ENCODE results near the gene ACOT6.
"Not testable (repeated sequence)": the region's sequence is repeated elsewhere in the genome, so short reads cannot be mapped to it uniquely, and the experiment has no call there.

ACOT6 gene

GRCh38 chr14:73619524-73619923 is 7.2 kb downstream of the ACOT6 start:
- intact Hi-C loops (cut with micrococcal nuclease): no loop called here
- no peak overlapping the region for H3K27ac Mint-ChIP-seq
- no peaks in the 10 kb centered on the region for H3K4me1 Mint-ChIP-seq (ENCODE audit: low read depth)
- no peak overlapping the region for H3K4me3 Mint-ChIP-seq
- H3K9me3 Mint-ChIP-seq: peaks cover 8% of the 10 kb centered on the region
- peaks cover 2% of the 10 kb centered on the region for H3K27me3 Mint-ChIP-seq
- H3K36me3 Mint-ChIP-seq (ENCODE audit: low read depth): no peaks in the 10 kb centered on the region

- Mint-ChIP-seq H3K9me3 (peaks cover 8% of the 10 kb centered on the region), H3K27me3 (no peaks in the 10 kb centered on the region), H3K4me1 (ENCODE audit: low read depth) (no peaks in the 10 kb centered on the region), H3K36me3 (ENCODE audit: low read depth) (no peaks in the 10 kb centered on the region), H3K4me3 (no peak overlapping the region), H3K27ac (no peak overlapping the region)
- intact Hi-C loops (cut with micrococcal nuclease): no loop called here
Observed at GRCh38 chr14:73620268-73620667, 8.0 kb downstream of the ACOT6 start.

- Mint-ChIP-seq H3K9me3 (peaks cover 8% of the 10 kb centered on the region), H3K27me3 (no peaks in the 10 kb centered on the region), H3K4me1 (ENCODE audit: low read depth) (peaks cover 9% of the 10 kb centered on the region), H3K27ac (no peak overlapping the region), H3K36me3 (ENCODE audit: low read depth) (no peaks in the 10 kb centered on the region), H3K4me3 (no peak overlapping the region)
- intact Hi-C loops (cut with micrococcal nuclease): no loop called here
Observed at GRCh38 chr14:73623504-73624054, 11.3 kb downstream of the ACOT6 start.

GRCh38 chr14:73625706-73626105 is 13.4 kb downstream of the ACOT6 start:
- Mint-ChIP-seq H3K36me3 (ENCODE audit: low read depth) (no peaks in the 10 kb centered on the region), H3K4me3 (no peak overlapping the region), H3K27ac (no peak overlapping the region), H3K9me3 (peaks cover 8% of the 10 kb centered on the region), H3K4me1 (ENCODE audit: low read depth) (peaks cover 9% of the 10 kb centered on the region), H3K27me3 (no peaks in the 10 kb centered on the region)
- intact Hi-C loops (cut with micrococcal nuclease): no loop called here

GRCh38 chr14:73627151-73627558 is 14.8 kb downstream of the ACOT6 start:
- intact Hi-C loops (cut with micrococcal nuclease): no loop called here
- Mint-ChIP-seq H3K36me3 (ENCODE audit: low read depth) (no peaks in the 10 kb centered on the region), H3K4me3 (no peak overlapping the region), H3K27me3 (no peaks in the 10 kb centered on the region), H3K9me3 (peaks cover 8% of the 10 kb centered on the region), H3K4me1 (ENCODE audit: low read depth) (peaks cover 9% of the 10 kb centered on the region), H3K27ac (no peak overlapping the region)

- no peaks in the 10 kb centered on the region for H3K9me3 Mint-ChIP-seq
- intact Hi-C loops (cut with micrococcal nuclease): no loop called here
- H3K27me3 Mint-ChIP-seq: peaks cover 23% of the 10 kb centered on the region
- H3K36me3 Mint-ChIP-seq (ENCODE audit: low read depth): no peaks in the 10 kb centered on the region
- no peak overlapping the region for H3K27ac Mint-ChIP-seq
- H3K4me3 Mint-ChIP-seq: no peak overlapping the region
- H3K4me1 Mint-ChIP-seq (ENCODE audit: low read depth): peaks cover 24% of the 10 kb centered on the region
Observed at GRCh38 chr14:73630009-73630780, 17.9 kb downstream of the ACOT6 start.

GRCh38 chr14:73633116-73634010 is 21.0 kb downstream of the ACOT6 start:
- no peaks in the 10 kb centered on the region for H3K9me3 Mint-ChIP-seq
- H3K36me3 Mint-ChIP-seq (ENCODE audit: low read depth): no peaks in the 10 kb centered on the region
- H3K4me1 Mint-ChIP-seq (ENCODE audit: low read depth): peaks cover 15% of the 10 kb centered on the region
- H3K27ac Mint-ChIP-seq: peak overlapping the region; percentile 84
- peak overlapping the region; percentile 86 for H3K4me3 Mint-ChIP-seq
- H3K27me3 Mint-ChIP-seq: peaks cover 37% of the 10 kb centered on the region
- intact Hi-C loops (cut with micrococcal nuclease): loop anchor here (1.0 kb wide), 1 partner anchor 125 kb away; no protein-coding TSS in a partner anchor

GRCh38 chr14:73634011-73634833 is 21.9 kb downstream of the ACOT6 start:
- intact Hi-C loops (cut with micrococcal nuclease): no loop called here
- H3K36me3 Mint-ChIP-seq (ENCODE audit: low read depth): no peaks in the 10 kb centered on the region
- no peaks in the 10 kb centered on the region for H3K9me3 Mint-ChIP-seq
- H3K4me3 Mint-ChIP-seq: peak overlapping the region; percentile 86
- peak overlapping the region; percentile 84 for H3K27ac Mint-ChIP-seq
- peaks cover 40% of the 10 kb centered on the region for H3K27me3 Mint-ChIP-seq
- H3K4me1 Mint-ChIP-seq (ENCODE audit: low read depth): peaks cover 15% of the 10 kb centered on the region

- Mint-ChIP-seq H3K27me3 (peaks cover 41% of the 10 kb centered on the region), H3K4me1 (ENCODE audit: low read depth) (peaks cover 15% of the 10 kb centered on the region)
- H3K4me3 Mint-ChIP-seq; H3K27ac Mint-ChIP-seq; H3K9me3 Mint-ChIP-seq; H3K36me3 Mint-ChIP-seq (ENCODE audit: low read depth); intact Hi-C loops (cut with micrococcal nuclease): not testable (repeated sequence)
Observed at GRCh38 chr14:73636355-73636754, 24.0 kb downstream of the ACOT6 start.

GRCh38 chr14:73637830-73638229 is 25.5 kb downstream of the ACOT6 start:
- no peak overlapping the region for H3K4me3 Mint-ChIP-seq
- H3K36me3 Mint-ChIP-seq (ENCODE audit: low read depth): no peaks in the 10 kb centered on the region
- H3K27ac Mint-ChIP-seq: no peak overlapping the region
- peaks cover 41% of the 10 kb centered on the region for H3K27me3 Mint-ChIP-seq
- H3K4me1 Mint-ChIP-seq (ENCODE audit: low read depth): peaks cover 15% of the 10 kb centered on the region
- intact Hi-C loops (cut with micrococcal nuclease): no loop called here
- H3K9me3 Mint-ChIP-seq: no peaks in the 10 kb centered on the region

- Mint-ChIP-seq H3K4me3 (no peak overlapping the region), H3K27me3 (peaks cover 14% of the 10 kb centered on the region), H3K9me3 (no peaks in the 10 kb centered on the region), H3K36me3 (ENCODE audit: low read depth) (peaks cover 10% of the 10 kb centered on the region), H3K27ac (no peak overlapping the region), H3K4me1 (ENCODE audit: low read depth) (peaks cover 17% of the 10 kb centered on the region)
- intact Hi-C loops (cut with micrococcal nuclease): loop anchor here (10.0 kb wide), 1 partner anchor 74 kb away; the partner anchor contains the start of gene PNMA1
Observed at GRCh38 chr14:73640796-73641365, 28.6 kb downstream of the ACOT6 start.

- H3K27ac Mint-ChIP-seq: peak within 1 kb of the TSS; percentile 83
- intact Hi-C loops (cut with micrococcal nuclease): loop anchor here (10.0 kb wide), 1 partner anchor 70 kb away; the partner anchor contains the start of gene PNMA1
- no peaks in the 10 kb centered on the region for H3K9me3 Mint-ChIP-seq
- peak within 1 kb of the TSS; percentile 90 for H3K4me3 Mint-ChIP-seq
- no peaks in the 10 kb centered on the region for H3K27me3 Mint-ChIP-seq
- peaks cover 10% of the 10 kb centered on the region for H3K36me3 Mint-ChIP-seq (ENCODE audit: low read depth)
- peaks cover 17% of the 10 kb centered on the region for H3K4me1 Mint-ChIP-seq (ENCODE audit: low read depth)
Observed at GRCh38 chr14:73644531-73645247, 32.4 kb downstream of the ACOT6 start, which contains the start of gene DNAL1. Gene DNAL1, plus strand, starts transcription at chr14:73644986. Its CDS starts 54 bp downstream, at chr14:73645040.

Measured in dendritic cell treated with granulocyte-macrophage colony-stimulating factor and Interleukin-4, amounts not matched to agents 40 ng/mL and 50 ng/mL, for 4 days (primary cell).